ENCODE results near the gene LPCAT1. TPM values are rescaled to one million over a fixed set of nuclear protein-coding genes. Genes with fewer than 3 reads are reported as not detected.

The LPCAT1 gene
- total and polyA plus RNA-seq, 10 of the 15 experiments (the other 5 are each of a cell fraction or from before 2014, with no cell fraction given), result 2.3 to 109 (median 72.7) TPM

DNA sequence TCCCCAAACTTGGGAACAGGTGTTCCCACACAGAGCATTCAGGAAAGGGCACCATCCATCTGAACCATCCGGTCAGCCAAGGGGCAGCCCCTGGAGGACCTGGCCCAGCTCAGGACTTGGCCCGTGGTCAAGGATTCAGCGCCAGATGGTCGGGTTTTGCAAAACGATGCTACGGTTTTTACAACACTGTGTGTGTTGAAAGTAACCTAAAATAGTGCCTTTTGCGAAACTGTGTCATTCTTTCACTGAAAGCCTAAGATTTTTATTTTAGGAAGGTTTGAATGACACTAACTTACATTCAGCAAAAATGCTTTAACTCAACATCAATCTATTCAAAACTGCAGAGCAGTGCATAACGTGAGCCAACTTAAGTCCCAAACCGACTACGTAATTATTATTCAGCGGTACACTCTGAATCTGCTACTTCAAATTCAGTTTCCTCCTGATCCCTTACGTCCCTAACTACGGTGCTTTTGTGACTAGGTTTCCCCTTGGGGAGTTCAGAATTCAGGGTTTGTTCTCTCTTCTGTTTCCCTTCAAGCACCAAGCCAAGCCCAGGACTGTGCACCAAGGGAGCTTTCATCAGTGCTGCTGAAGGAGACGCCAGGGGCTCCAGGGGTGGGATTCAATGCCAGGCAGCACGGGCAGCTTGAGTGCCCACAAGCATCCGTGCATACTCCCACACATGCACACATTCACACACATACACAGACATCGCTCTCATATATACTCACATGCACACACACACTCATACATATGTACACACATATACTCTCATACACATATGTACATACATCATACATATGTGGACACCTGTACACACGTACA lies 25.8 kb downstream of the LPCAT1 start (continued):
- TF ChIP-seq ZNF384 (IDR thresholded peaks at IDR 0.05; ENCODE audit: borderline replicate concordance, low read depth, low read length) (no peak), IKZF2 (IDR thresholded peaks at IDR 0.05) (no peak; a peak in 2 of 4 replicates), ZNF274 (IDR thresholded peaks at IDR 0.05; ENCODE audit: insufficient read depth, insufficient read length) (no peak), PBX3 (IDR thresholded peaks at IDR 0.05; ENCODE audit: insufficient replicate concordance, low read depth, low read length) (peak; percentile 3), SUPT20H (IDR thresholded peaks at IDR 0.05; ENCODE audit: borderline replicate concordance, control insufficient read depth, low read depth, low read length) (no peak), STAT3 (IDR thresholded peaks at IDR 0.05; ENCODE audit: low read depth, low read length) (no peak), JUNB (IDR thresholded peaks at IDR 0.05) (peak; percentile 68), ZNF217 (IDR thresholded peaks at IDR 0.05) (no peak)

GRCh38 chr5:1497242-1497777 lies 26.4 kb downstream of the LPCAT1 start:
- intact Hi-C loops (cut with micrococcal nuclease; ENCODE audit: unreplicated experiment) (loop anchor here (5.0 to 10.0 kb wide), 3 partner anchors 145 to 185 kb away; partner anchors contain the start of gene CLPTM1L), in situ Hi-C loops (cut with MboI) (no loop called here)
- DNase-seq (ENCODE audit: low read depth, low spot score) (peak; percentile 59), FAIRE-seq (no peak), ATAC-seq (peak; percentile 18)
- H3K27ac ChIP-seq (ENCODE audit: control insufficient read depth, insufficient read depth), result peak overlapping the region; percentile 87
- WGBS (ENCODE audit: insufficient coverage, insufficient replicate concordance, low lambda C conversion rate, missing lambda C conversion rate), result 4% methylated on average over 14 of the region's 14 CpGs
- peaks cover 66% of the 10 kb centered on the region for H3K79me2 ChIP-seq (ENCODE audit: control insufficient read depth, insufficient read depth, low read length)
- H3K4me2 ChIP-seq (ENCODE audit: control insufficient read depth, insufficient read depth), result peak overlapping the region; percentile 95
- CTCF ChIA-PET, result interaction anchor here (0.8 to 3.7 kb wide), 4 partner anchors 8 to 97 kb away, joined by 5 to 20 read pairs (median 10); no protein-coding TSS in a partner anchor
- peak overlapping the region; percentile 46; the same call in 1 of the 2 replicates for H3K4me3 ChIP-seq
- no peak overlapping the region for H2AFZ ChIP-seq (ENCODE audit: control insufficient read depth, low read depth, low read length)
- RAD21 ChIA-PET (ENCODE audit: unreplicated experiment), result interaction anchor here (0.7 to 3.7 kb wide), 8 partner anchors 8 to 40 kb away, joined by 3 to 41 read pairs (median 6); partner anchors contain the start of gene LPCAT1
- peaks cover 89% of the 10 kb centered on the region for H3K4me1 ChIP-seq (ENCODE audit: control insufficient read depth, insufficient read depth, low read length)
- H3K9ac ChIP-seq (ENCODE audit: control insufficient read depth, insufficient read depth, low read length), result peak overlapping the region; percentile 57
- H3K9me3 ChIP-seq (replicated peaks; ENCODE audit: control insufficient read depth, insufficient read depth, low read length), result no peaks in the 10 kb centered on the region
- SMC1A ChIA-PET (ENCODE audit: uncharacterized antibody, unreplicated experiment), result interaction anchor here (0.7 to 6.1 kb wide), 5 partner anchors 10 to 93 kb away, joined by 3 to 93 read pairs (median 7); no protein-coding TSS in a partner anchor
- H4K20me1 ChIP-seq (ENCODE audit: control insufficient read depth, insufficient read depth), result no peaks in the 10 kb centered on the region
- BruUV-seq (replicated peaks), result no TSS peak
- POLR2A ChIA-PET, result interaction anchor here (1.1 to 6.3 kb wide), 5 partner anchors 11 to 391 kb away, joined by 4 to 108 read pairs (median 5); partner anchors contain the start of gene LPCAT1
- H3K36me3 ChIP-seq (ENCODE audit: control insufficient read depth in 2 of 2, insufficient read depth in 2 of 2, low read length in 1 of 2), result peaks cover 6 to 34% of the 10 kb centered on the region in 2 experiments
- H3K27me3 ChIP-seq (replicated peaks in 1 of 2; ENCODE audit: control insufficient read depth in 2 of 2, insufficient read depth in 2 of 2, low read length in 1 of 2), result no peaks in the 10 kb centered on the region
- TF ChIP-seq GABPA (IDR thresholded peaks at IDR 0.05; ENCODE audit: low read depth) (no peak), ZBED1 (IDR thresholded peaks at IDR 0.05; ENCODE audit: borderline replicate concordance) (0 out of 2 replicates have a peak, but pooled peaks have one; percentile 42), IRF4 (IDR thresholded peaks at IDR 0.05; ENCODE audit: low read depth, low read length) (no peak), TARDBP (IDR thresholded peaks at IDR 0.05; ENCODE audit: borderline replicate concordance) (0 out of 2 replicates have a peak, but pooled peaks have one; percentile 49), JUND (IDR thresholded peaks at IDR 0.05; ENCODE audit: low read depth, low read length) (no peak), BRCA1 (IDR thresholded peaks at IDR 0.05; ENCODE audit: low read depth, low read length) (no peak), DPF2 (IDR thresholded peaks at IDR 0.05) (peak; percentile 53; the same call in 1 of the 2 replicates), ESRRA (IDR thresholded peaks at IDR 0.05; ENCODE audit: low read length) (no peak), BMI1 (IDR thresholded peaks at IDR 0.05; ENCODE audit: borderline replicate concordance) (no peak), NFYA (IDR thresholded peaks at IDR 0.05; ENCODE audit: borderline replicate concordance, low read depth, low read length) (no peak), EGR1 (IDR thresholded peaks at IDR 0.05; ENCODE audit: borderline replicate concordance in 1 of 2, low read depth in 2 of 2, low read length in 2 of 2) (peak in 1 of 2 experiments; percentile 85; a peak in 2 of 3 replicates), PKNOX1 (IDR thresholded peaks at IDR 0.05) (0 out of 2 replicates have a peak, but pooled peaks have one; percentile 21), SMAD1 (IDR thresholded peaks at IDR 0.05; ENCODE audit: low read depth, partially characterized antibody) (no peak)
